GM18505 (cell line): ENCODE data around the gene CAMKK2.

Source experiments
- ATAC-seq: cut with Tn5 transposase; IDR thresholded peaks from one replicate; pipeline ENCODE4 v1.9.1; 2021; ENCODE audit not compliant: unreplicated experiment
- POLR2A ChIP-seq: IDR thresholded peaks from 4 replicates; pipeline ENCODE4 v1.6.1; 2011; ENCODE audit warnings: borderline replicate concordance; ENCODE audit not compliant: insufficient read depth, insufficient read length; ENCODE audit errors: extremely low read depth

Gene CAMKK2

GRCh38 chr12:121255433-121255832 lies 41.1 kb downstream of the CAMKK2 start:
- TF ChIP-seq POLR2A, result no peak
- no peak for ATAC-seq

- no peak for TF ChIP-seq POLR2A
These were observed 42.7 kb downstream of the CAMKK2 start for GRCh38 chr12:121253638-121254335.

GRCh38 chr12:121252712-121253345 lies 43.7 kb downstream of the CAMKK2 start:
- no peak for ATAC-seq
- no peak for TF ChIP-seq POLR2A

More at GRCh38 chr12:121253638-121254335, 42.7 kb downstream of the CAMKK2 start:
- no peak for ATAC-seq

GRCh38 chr12:121251838-121252237 lies 44.7 kb downstream of the CAMKK2 start:
- no peak for ATAC-seq
- no peak for TF ChIP-seq POLR2A

GRCh38 chr12:121250359-121250758 lies 46.1 kb downstream of the CAMKK2 start:
- no peak for TF ChIP-seq POLR2A

GRCh38 chr12:121248622-121249021 lies 47.9 kb downstream of the CAMKK2 start:
- TF ChIP-seq POLR2A, result no peak
- no peak for ATAC-seq

More at GRCh38 chr12:121250359-121250758, 46.1 kb downstream of the CAMKK2 start:
- no peak for ATAC-seq

GRCh38 chr12:121246893-121247557 lies 49.5 kb downstream of the CAMKK2 start:
- TF ChIP-seq POLR2A, result no peak
- no peak for ATAC-seq

- ATAC-seq, result no peak
- no peak for TF ChIP-seq POLR2A
These were observed 50.6 kb downstream of the CAMKK2 start for GRCh38 chr12:121245951-121246350.

- TF ChIP-seq POLR2A, result no peak
- no peak for ATAC-seq
These were observed 51.5 kb downstream of the CAMKK2 start for GRCh38 chr12:121245031-121245430.

- ATAC-seq, result no peak
- no peak for TF ChIP-seq POLR2A
These were observed 55.1 kb downstream of the CAMKK2 start for GRCh38 chr12:121241156-121241970.

- no peak for ATAC-seq
- no peak for TF ChIP-seq POLR2A
These were observed 55.9 kb downstream of the CAMKK2 start for GRCh38 chr12:121240484-121241101.

GRCh38 chr12:121240062-121240420 lies 56.5 kb downstream of the CAMKK2 start:
- TF ChIP-seq POLR2A, result no peak
- ATAC-seq, result no peak

- no peak for TF ChIP-seq POLR2A
- no peak for ATAC-seq
These were observed 57.0 kb downstream of the CAMKK2 start for GRCh38 chr12:121239351-121240061.
